ENCODE results near the gene HINT1.
"Not testable (repeated sequence)": the region's sequence is repeated elsewhere in the genome, so short reads cannot be mapped to it uniquely, and the experiment has no call there.

The HINT1 gene

GRCh38 chr5:131165119-131165727 is at the start of gene HINT1:
Gene HINT1, minus strand, starts transcription at chr5:131165256. Its CDS starts 51 bp downstream, at chr5:131165205.
- Mint-ChIP-seq H3K4me1 (peaks cover 52% of the 10 kb centered on the region), H3K9me3 (no peaks in the 10 kb centered on the region), H3K4me3 (peak within 1 kb of the TSS; percentile 98), H3K27ac (peak within 1 kb of the TSS; percentile 98), H3K36me3 (peaks cover 14% of the 10 kb centered on the region), H3K27me3 (no peaks in the 10 kb centered on the region)

- no peaks in the 10 kb centered on the region for H3K27me3 Mint-ChIP-seq
- H3K9me3 Mint-ChIP-seq, result no peaks in the 10 kb centered on the region
- peaks cover 51% of the 10 kb centered on the region for H3K4me1 Mint-ChIP-seq
- H3K4me3 Mint-ChIP-seq, result no peak overlapping the region
- H3K36me3 Mint-ChIP-seq, result no peaks in the 10 kb centered on the region
- no peak overlapping the region for H3K27ac Mint-ChIP-seq
Observed at GRCh38 chr5:131214609-131215227, 49.7 kb upstream of the HINT1 start.

GRCh38 chr5:131212471-131213021 is 47.5 kb upstream of the HINT1 start:
- no peaks in the 10 kb centered on the region for H3K36me3 Mint-ChIP-seq
- no peaks in the 10 kb centered on the region for H3K9me3 Mint-ChIP-seq
- no peaks in the 10 kb centered on the region for H3K27me3 Mint-ChIP-seq
- peak overlapping the region; percentile 16 for H3K4me3 Mint-ChIP-seq
- H3K4me1 Mint-ChIP-seq, result peaks cover 65% of the 10 kb centered on the region
- H3K27ac Mint-ChIP-seq, result peak overlapping the region; percentile 87

GRCh38 chr5:131211669-131212068 is 46.6 kb upstream of the HINT1 start:
- H3K9me3 Mint-ChIP-seq, result no peaks in the 10 kb centered on the region
- H3K4me1 Mint-ChIP-seq, result peaks cover 70% of the 10 kb centered on the region
- H3K27me3 Mint-ChIP-seq, result no peaks in the 10 kb centered on the region
- no peaks in the 10 kb centered on the region for H3K36me3 Mint-ChIP-seq
- H3K27ac Mint-ChIP-seq, result peak overlapping the region; percentile 30
- no peak overlapping the region for H3K4me3 Mint-ChIP-seq

GRCh38 chr5:131210151-131210510 is 45.1 kb upstream of the HINT1 start:
- Mint-ChIP-seq H3K4me1 (peaks cover 71% of the 10 kb centered on the region), H3K4me3 (peak overlapping the region; percentile 83)

GRCh38 chr5:131209506-131210150 is 44.6 kb upstream of the HINT1 start:
- no peaks in the 10 kb centered on the region for H3K36me3 Mint-ChIP-seq
- H3K27me3 Mint-ChIP-seq, result no peaks in the 10 kb centered on the region
- peaks cover 4% of the 10 kb centered on the region for H3K9me3 Mint-ChIP-seq
- peak overlapping the region; percentile 96 for H3K27ac Mint-ChIP-seq
- H3K4me1 Mint-ChIP-seq, result peaks cover 66% of the 10 kb centered on the region
- H3K4me3 Mint-ChIP-seq, result peak overlapping the region; percentile 83

More at GRCh38 chr5:131210151-131210510, 45.1 kb upstream of the HINT1 start:
- H3K36me3 Mint-ChIP-seq, result no peaks in the 10 kb centered on the region
- H3K27me3 Mint-ChIP-seq, result no peaks in the 10 kb centered on the region
- H3K27ac Mint-ChIP-seq, result peak overlapping the region; percentile 96
- H3K9me3 Mint-ChIP-seq, result peaks cover 4% of the 10 kb centered on the region

GRCh38 chr5:131209175-131209505 is 44.1 kb upstream of the HINT1 start:
- Mint-ChIP-seq H3K4me3 (peak overlapping the region; percentile 83), H3K27me3 (no peaks in the 10 kb centered on the region), H3K36me3 (no peaks in the 10 kb centered on the region), H3K27ac (peak overlapping the region; percentile 96), H3K9me3 (peaks cover 4% of the 10 kb centered on the region), H3K4me1 (peaks cover 62% of the 10 kb centered on the region)

- peaks cover 4% of the 10 kb centered on the region for H3K9me3 Mint-ChIP-seq
- peaks cover 52% of the 10 kb centered on the region for H3K4me1 Mint-ChIP-seq
- no peaks in the 10 kb centered on the region for H3K27me3 Mint-ChIP-seq
- peak overlapping the region; percentile 43 for H3K27ac Mint-ChIP-seq
- H3K36me3 Mint-ChIP-seq, result no peaks in the 10 kb centered on the region
- H3K4me3 Mint-ChIP-seq, result no peak overlapping the region
Observed at GRCh38 chr5:131206772-131207171, 41.7 kb upstream of the HINT1 start.

- Mint-ChIP-seq H3K36me3 (no peaks in the 10 kb centered on the region), H3K4me3 (no peak overlapping the region), H3K9me3 (peaks cover 4% of the 10 kb centered on the region), H3K4me1 (peaks cover 46% of the 10 kb centered on the region), H3K27ac (peak overlapping the region; percentile 18), H3K27me3 (no peaks in the 10 kb centered on the region)
Observed at GRCh38 chr5:131206061-131206460, 41.0 kb upstream of the HINT1 start.

- Mint-ChIP-seq H3K4me3 (no peak overlapping the region), H3K9me3 (peaks cover 4% of the 10 kb centered on the region), H3K27me3 (no peaks in the 10 kb centered on the region), H3K4me1 (peaks cover 35% of the 10 kb centered on the region), H3K36me3 (peaks cover 2% of the 10 kb centered on the region), H3K27ac (no peak overlapping the region)
Observed at GRCh38 chr5:131204964-131205363, 39.9 kb upstream of the HINT1 start.

GRCh38 chr5:131200560-131200959 is 35.5 kb upstream of the HINT1 start:
- Mint-ChIP-seq H3K27ac (no peak overlapping the region), H3K27me3 (no peaks in the 10 kb centered on the region), H3K9me3 (no peaks in the 10 kb centered on the region), H3K4me3 (no peak overlapping the region), H3K36me3 (peaks cover 4% of the 10 kb centered on the region), H3K4me1 (peaks cover 6% of the 10 kb centered on the region)

- no peaks in the 10 kb centered on the region for H3K9me3 Mint-ChIP-seq
- H3K4me1 Mint-ChIP-seq, result peaks cover 10% of the 10 kb centered on the region
- no peak overlapping the region for H3K27ac Mint-ChIP-seq
- no peaks in the 10 kb centered on the region for H3K27me3 Mint-ChIP-seq
- no peak overlapping the region for H3K4me3 Mint-ChIP-seq
- H3K36me3 Mint-ChIP-seq, result peaks cover 4% of the 10 kb centered on the region
Observed at GRCh38 chr5:131198625-131199024, 33.6 kb upstream of the HINT1 start.

- peaks cover 5% of the 10 kb centered on the region for H3K36me3 Mint-ChIP-seq
- no peaks in the 10 kb centered on the region for H3K27me3 Mint-ChIP-seq
- H3K27ac Mint-ChIP-seq, result no peak overlapping the region
- H3K4me1 Mint-ChIP-seq, result peaks cover 14% of the 10 kb centered on the region
- H3K4me3 Mint-ChIP-seq, result no peak overlapping the region
- no peaks in the 10 kb centered on the region for H3K9me3 Mint-ChIP-seq
Observed at GRCh38 chr5:131196331-131196730, 31.3 kb upstream of the HINT1 start.

GRCh38 chr5:131195696-131196095 is 30.6 kb upstream of the HINT1 start:
- Mint-ChIP-seq H3K27ac (no peak overlapping the region), H3K27me3 (no peaks in the 10 kb centered on the region), H3K36me3 (peaks cover 5% of the 10 kb centered on the region), H3K4me3 (no peak overlapping the region), H3K4me1 (peaks cover 14% of the 10 kb centered on the region), H3K9me3 (no peaks in the 10 kb centered on the region)

- peaks cover 5% of the 10 kb centered on the region for H3K36me3 Mint-ChIP-seq
- H3K27ac Mint-ChIP-seq, result no peak overlapping the region
- no peaks in the 10 kb centered on the region for H3K9me3 Mint-ChIP-seq
- H3K4me3 Mint-ChIP-seq, result no peak overlapping the region
- H3K4me1 Mint-ChIP-seq, result peaks cover 14% of the 10 kb centered on the region
- no peaks in the 10 kb centered on the region for H3K27me3 Mint-ChIP-seq
Observed at GRCh38 chr5:131194725-131195124, 29.7 kb upstream of the HINT1 start.

- peaks cover 14% of the 10 kb centered on the region for H3K4me1 Mint-ChIP-seq
- not testable (repeated sequence) for H3K4me3 Mint-ChIP-seq, H3K27me3 Mint-ChIP-seq, H3K9me3 Mint-ChIP-seq, H3K36me3 Mint-ChIP-seq, H3K27ac Mint-ChIP-seq
Observed at GRCh38 chr5:131193897-131194296, 28.8 kb upstream of the HINT1 start.
